GM23338 (cell line): ENCODE measurements around the gene AHNAK2. TPM values are rescaled to one million over a fixed set of nuclear protein-coding genes. Genes with fewer than 3 reads are reported as not detected.

Experiments used
- ATAC-seq: fragments of 200-7000 bp; cut with Tn5 transposase; 3 replicates; pipeline ENCODE4 v1.9.1; 2020
- DNase-seq: peaks from one replicate; pipeline ENCODE4 v3.0.0-alpha.2; 2015; ENCODE audit warnings: low spot score
- H2AFZ ChIP-seq: fragments of 200-600 bp; sonication (generic); 2 replicates; pipeline ENCODE4 v1.8.0; 2016; ENCODE audit warnings: antibody characterized with exemption, mild to moderate bottlenecking, moderate library complexity
- H3F3A ChIP-seq: fragments of 200-600 bp; sonication (generic); replicated peaks from 2 replicates; pipeline ENCODE4 v1.8.0; 2017; ENCODE audit warnings: antibody characterized with exemption, mixed run types, low read depth
- H3K27ac ChIP-seq: fragments of 200-600 bp; sonication (generic); 2 replicates; pipeline ENCODE4 v1.6.1; 2016; ENCODE audit warnings: low read depth
- H3K27me3 ChIP-seq: fragments of 200-600 bp; sonication (generic); 2 replicates; pipeline ENCODE4 v1.8.0; 2016; ENCODE audit warnings: mild to moderate bottlenecking, mixed run types, moderate library complexity; ENCODE audit not compliant: insufficient read depth
- H3K36me3 ChIP-seq: fragments of 200-600 bp; sonication (generic); 2 replicates; pipeline ENCODE4 v1.8.0; 2016; ENCODE audit warnings: mild to moderate bottlenecking; ENCODE audit not compliant: insufficient read depth
- H3K4me1 ChIP-seq: fragments of 200-600 bp; sonication (generic); 2 replicates; pipeline ENCODE4 v1.8.0; 2016; ENCODE audit warnings: mild to moderate bottlenecking, moderate library complexity; ENCODE audit not compliant: insufficient read depth
- H3K4me2 ChIP-seq: fragments of 200-600 bp; sonication (generic); 2 replicates; pipeline ENCODE4 v1.7.1; 2017; ENCODE audit warnings: mixed run types
- H3K4me3 ChIP-seq: fragments of 200-600 bp; sonication (generic); 2 replicates; pipeline ENCODE4 v1.6.1; 2016; ENCODE audit warnings: mixed run types
- H3K79me2 ChIP-seq: fragments of 200-600 bp; sonication (generic); replicated peaks from 2 replicates; pipeline ENCODE4 v1.8.0; 2017; ENCODE audit warnings: mild to moderate bottlenecking; ENCODE audit not compliant: insufficient read depth
- H3K9me2 ChIP-seq: fragments of 200-600 bp; sonication (generic); 2 replicates; pipeline ENCODE4 v1.8.0; 2017; ENCODE audit not compliant: insufficient read depth
- H4K20me1 ChIP-seq: fragments of 200-600 bp; sonication (generic); replicated peaks from 2 replicates; pipeline ENCODE4 v1.8.0; 2017; ENCODE audit warnings: mild to moderate bottlenecking; ENCODE audit not compliant: insufficient read depth
- H3K27ac Mint-ChIP-seq: 2 replicates; pipeline ENCODE4 v1.8.0; 2020; ENCODE audit warnings: inconsistent platforms, mild to moderate bottlenecking, moderate library complexity, mixed read lengths
- H3K27me3 Mint-ChIP-seq: 3 replicates; pipeline ENCODE4 v1.8.0; 2022; ENCODE audit warnings: low read depth, mild to moderate bottlenecking, moderate library complexity, mixed read lengths, inconsistent platforms; ENCODE audit not compliant: insufficient read depth, poor library complexity
- H3K36me3 Mint-ChIP-seq: 3 replicates; pipeline ENCODE4 v1.8.0; 2021; ENCODE audit warnings: low read depth, mild to moderate bottlenecking, inconsistent platforms, moderate library complexity, mixed read lengths
- H3K4me1 Mint-ChIP-seq: 3 replicates; pipeline ENCODE4 v1.8.0; 2020; ENCODE audit warnings: mild to moderate bottlenecking, inconsistent platforms, mixed read lengths
- H3K4me3 Mint-ChIP-seq: 3 replicates; pipeline ENCODE4 v1.8.0; 2021; ENCODE audit warnings: moderate library complexity, mild to moderate bottlenecking, inconsistent platforms, mixed read lengths
- H3K9me3 Mint-ChIP-seq: 3 replicates; pipeline ENCODE4 v1.8.0; 2020; ENCODE audit warnings: moderate library complexity, mild to moderate bottlenecking, inconsistent platforms, mixed read lengths
- CREB1 ChIP-seq: fragments of 250-450 bp; sonication (Bioruptor Pico); IDR thresholded peaks from 2 replicates; pipeline ENCODE4 v1.5.0; 2020; ENCODE audit warnings: low read depth, mild to moderate bottlenecking, moderate library complexity
- CTCF ChIP-seq, 2 experiments: fragments of 200-600 bp in 1 of 2; sonication (generic) in 1 of 2; conservative IDR thresholded peaks; 2 replicates each; pipeline versions ENCODE4 v1.5.1 to v1.6.1; 2016 to 2017; ENCODE audit warnings: antibody characterized with exemption in 2 of 2, low read depth in 2 of 2, mild to moderate bottlenecking in 2 of 2, moderate library complexity in 1 of 2
- ETS1 ChIP-seq: IDR thresholded peaks from 2 replicates; pipeline ENCODE4 v1.6.1; 2016; ENCODE audit warnings: antibody characterized with exemption
- EZH2 ChIP-seq: fragments of 200-600 bp; sonication (generic); IDR thresholded peaks from one replicate; pipeline ENCODE4 v1.8.0; 2017; ENCODE audit warnings: antibody characterized with exemption, mild to moderate bottlenecking, low read depth; ENCODE audit not compliant: unreplicated experiment
- EZH2phosphoT487 ChIP-seq: fragments of 200-600 bp; sonication (generic); IDR thresholded peaks from one replicate; pipeline ENCODE4 v1.8.1; 2018; ENCODE audit warnings: antibody characterized with exemption; ENCODE audit not compliant: unreplicated experiment
- NANOG ChIP-seq: IDR thresholded peaks from 2 replicates; pipeline ENCODE4 v1.6.1; 2016; ENCODE audit warnings: antibody characterized with exemption, borderline replicate concordance
- POLR2AphosphoS5 ChIP-seq: IDR thresholded peaks from 2 replicates; pipeline ENCODE4 v1.6.1; 2016; ENCODE audit warnings: antibody characterized with exemption, low read depth
- REST ChIP-seq: IDR thresholded peaks from one replicate; pipeline ENCODE4 v1.6.1; 2018; ENCODE audit warnings: antibody characterized with exemption; ENCODE audit not compliant: unreplicated experiment
- STAT1 ChIP-seq: IDR thresholded peaks from one replicate; pipeline ENCODE4 v1.6.1; 2016; ENCODE audit warnings: antibody characterized with exemption; ENCODE audit not compliant: unreplicated experiment
- ZNF331 ChIP-seq: fragments of 250-450 bp; sonication (Bioruptor Pico); IDR thresholded peaks from 2 replicates; pipeline ENCODE4 v1.5.0; 2020; ENCODE audit warnings: low read depth, mild to moderate bottlenecking, moderate library complexity
- polyA plus RNA-seq: library from polyadenylated mRNA; unstranded; fragments of >200 nt; fragmentation: Nextera tagmentation; extraction: Ambion mirVana; gene quantifications from 2 replicates; pipeline ENCODE4 v1.2.1, GENCODE V29; 2016
- total RNA-seq: library from RNA; depleted of rRNA; stranded (reverse); fragments of >200 nt; shearing (Covaris generic); gene quantifications from 2 replicates; pipeline ENCODE4 v1.2.3, GENCODE V29; 2014

Gene AHNAK2
- total and polyA plus RNA-seq, 2 experiments from 2014 or later = 1.1 to 2.6 TPM

- H3K4me1 ChIP-seq = no peaks in the 10 kb centered on the region
- no peaks in the 10 kb centered on the region for H3K27me3 ChIP-seq
- H3F3A ChIP-seq = no peaks in the 10 kb centered on the region
- no peak overlapping the region for H3K27ac ChIP-seq
- no peaks in the 10 kb centered on the region for H3K9me2 ChIP-seq
- H3K36me3 Mint-ChIP-seq = peaks cover 37% of the 10 kb centered on the region
- ATAC-seq (peak; percentile 9; the same call in 2 of the 3 replicates), DNase-seq (no peak)
- peaks cover 9% of the 10 kb centered on the region for H3K27me3 Mint-ChIP-seq
- no peak overlapping the region for H3K4me3 Mint-ChIP-seq
- no peak overlapping the region for H2AFZ ChIP-seq
- H3K9me3 Mint-ChIP-seq = no peaks in the 10 kb centered on the region
- H3K4me1 Mint-ChIP-seq = no peaks in the 10 kb centered on the region
- peaks cover 35% of the 10 kb centered on the region for H3K79me2 ChIP-seq
- no peak for TF ChIP-seq POLR2AphosphoS5
- TF ChIP-seq CTCF (conservative IDR thresholded peaks at IDR 0.05; ENCODE audit: low read depth in 2 of 2) = no peak
- TF ChIP-seq REST = no peak
- TF ChIP-seq NANOG = no peak
- no peak for TF ChIP-seq STAT1
- no peak for TF ChIP-seq EZH2phosphoT487
- TF ChIP-seq CREB1 (CRISPR knock-in tag) = no peak
- no peak for TF ChIP-seq ZNF331
- no peak for TF ChIP-seq EZH2
- no peak for TF ChIP-seq ETS1
- H4K20me1 ChIP-seq = peaks cover 17% of the 10 kb centered on the region
- no peak overlapping the region for H3K4me2 ChIP-seq
- peak overlapping the region; percentile 70; the same call in 1 of the 2 replicates for H3K27ac Mint-ChIP-seq
- H3K4me3 ChIP-seq = no peak overlapping the region
- peaks cover 13% of the 10 kb centered on the region for H3K36me3 ChIP-seq
These were observed 28.8 kb upstream of the AHNAK2 start for GRCh38 chr14:105006831-105007592.
